GM20000 (cell line): Measurements from ENCODE around the gene DDI1.

Source experiments
- DNase-seq: peaks from one replicate; pipeline ENCODE4 v3.0.0; 2012; ENCODE audit warnings: low spot score
- TF ChIP-seq, protein P1 (sequence below): IDR thresholded peaks from 2 replicates; pipeline ENCODE4 v1.5.1; 2012; ENCODE audit warnings: mild to moderate bottlenecking, control low read depth; ENCODE audit errors: extremely low read depth, missing control alignments

The DDI1 gene

DNA sequence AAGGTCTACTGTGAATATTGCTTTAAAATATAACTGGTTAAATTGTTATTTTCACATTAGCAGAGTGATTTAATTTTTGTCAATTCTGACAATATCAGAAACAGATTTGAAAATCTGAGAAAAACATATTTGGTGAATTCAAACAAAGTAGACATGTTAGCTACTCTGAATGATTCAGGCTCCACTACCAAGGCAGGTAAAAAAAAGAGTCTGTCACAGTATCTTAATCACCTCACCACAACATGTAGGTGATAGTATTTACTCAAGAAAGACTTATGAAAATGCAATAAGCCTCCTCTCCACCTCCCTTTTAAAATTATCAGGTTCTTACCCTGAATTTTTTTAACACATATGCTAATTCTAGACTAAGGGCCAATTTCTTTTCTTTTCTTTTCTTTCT, 42.6 kb downstream of the DDI1 start:
- TF ChIP-seq, protein P1, sequence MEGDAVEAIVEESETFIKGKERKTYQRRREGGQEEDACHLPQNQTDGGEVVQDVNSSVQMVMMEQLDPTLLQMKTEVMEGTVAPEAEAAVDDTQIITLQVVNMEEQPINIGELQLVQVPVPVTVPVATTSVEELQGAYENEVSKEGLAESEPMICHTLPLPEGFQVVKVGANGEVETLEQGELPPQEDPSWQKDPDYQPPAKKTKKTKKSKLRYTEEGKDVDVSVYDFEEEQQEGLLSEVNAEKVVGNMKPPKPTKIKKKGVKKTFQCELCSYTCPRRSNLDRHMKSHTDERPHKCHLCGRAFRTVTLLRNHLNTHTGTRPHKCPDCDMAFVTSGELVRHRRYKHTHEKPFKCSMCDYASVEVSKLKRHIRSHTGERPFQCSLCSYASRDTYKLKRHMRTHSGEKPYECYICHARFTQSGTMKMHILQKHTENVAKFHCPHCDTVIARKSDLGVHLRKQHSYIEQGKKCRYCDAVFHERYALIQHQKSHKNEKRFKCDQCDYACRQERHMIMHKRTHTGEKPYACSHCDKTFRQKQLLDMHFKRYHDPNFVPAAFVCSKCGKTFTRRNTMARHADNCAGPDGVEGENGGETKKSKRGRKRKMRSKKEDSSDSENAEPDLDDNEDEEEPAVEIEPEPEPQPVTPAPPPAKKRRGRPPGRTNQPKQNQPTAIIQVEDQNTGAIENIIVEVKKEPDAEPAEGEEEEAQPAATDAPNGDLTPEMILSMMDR, result no peak
- DNase-seq, result no peak

DNA sequence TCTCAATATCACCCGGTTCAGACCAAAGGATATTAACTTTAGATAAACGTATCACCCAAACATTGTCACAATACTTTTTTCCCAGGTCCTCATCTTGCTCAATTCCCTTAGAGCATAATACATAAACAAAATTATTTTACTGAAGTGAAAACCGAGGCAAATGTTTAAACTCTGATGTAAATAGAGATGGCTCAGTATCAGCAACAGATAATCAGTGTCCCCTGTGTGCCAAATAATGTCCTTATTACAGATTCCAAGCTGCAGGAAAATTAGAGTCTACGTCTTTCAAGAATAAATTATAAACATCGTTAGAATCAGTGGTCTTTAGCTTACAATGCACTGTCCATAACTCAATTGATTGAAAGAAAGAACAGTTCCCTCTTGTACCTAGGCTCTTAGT, 50.2 kb downstream of the DDI1 start:
- TF ChIP-seq, protein P1, result no peak

More for the DNA sequence above, 50.2 kb downstream of the DDI1 start:
- no peak for DNase-seq
